Measurements from ENCODE around the gene SEPSECS.
A peak's percentile ranks its signal among the peaks of the same experiment; 100 is the strongest.

Gene SEPSECS

DNA sequence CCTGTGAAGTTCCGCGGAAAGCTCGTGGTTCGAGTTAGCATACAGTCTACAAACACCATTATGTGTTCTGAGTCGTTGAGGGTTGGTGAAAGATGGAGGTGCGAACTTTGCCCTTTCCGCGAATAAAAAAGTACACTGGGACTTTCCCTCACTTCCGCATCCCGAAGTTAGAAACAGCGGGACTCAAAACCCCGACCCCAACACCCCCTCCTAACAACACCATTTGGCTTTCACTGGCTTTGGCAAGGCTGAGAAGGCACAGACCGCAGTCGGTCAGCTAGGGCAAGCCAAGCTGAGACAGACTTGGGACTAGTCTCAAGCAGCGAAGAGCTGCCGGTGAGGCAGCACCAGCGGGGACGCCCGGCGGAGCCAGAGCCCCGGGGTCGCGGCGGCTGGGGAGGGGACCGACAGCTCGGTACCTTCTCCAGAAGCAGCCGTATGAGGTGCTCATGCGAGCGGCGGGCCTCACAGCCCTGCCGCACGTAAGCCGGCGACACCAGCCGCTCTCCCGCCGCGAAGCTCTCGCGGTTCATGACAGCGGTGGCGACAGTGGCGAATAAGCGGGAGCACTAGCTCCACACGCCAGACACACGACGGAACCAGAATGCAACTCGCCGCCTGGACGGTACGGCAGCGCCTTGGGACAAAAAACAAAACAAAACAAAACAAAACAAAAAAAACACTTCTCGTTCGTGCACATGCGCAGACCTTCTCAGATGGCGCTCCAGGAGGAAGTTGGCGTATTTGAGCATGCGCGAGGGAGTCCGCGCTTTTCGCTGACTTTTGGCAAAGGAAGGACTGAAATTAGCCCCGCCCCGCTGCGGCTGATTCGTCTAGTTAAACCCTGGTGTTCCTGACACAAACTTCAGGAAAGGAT, at the start of gene SEPSECS:
Gene SEPSECS (minus strand): TSS at position 613 of the 877 bp plus-strand sequence. CDS start 80 bp downstream, at position 533.
- Histone ChIP-seq H3K4me3 (ENCODE audit: low read depth, low read length) (peak within 1 kb of the TSS; percentile 97), H3K9me3 (ENCODE audit: control insufficient read depth, low read length) (no peaks in the 10 kb centered on the region), H3K4me1 (no peaks in the 10 kb centered on the region), H2AFZ (peak within 1 kb of the TSS; percentile 77), H3K9ac (peak within 1 kb of the TSS; percentile 8), H3K4me2 (ENCODE audit: low read length) (peak within 1 kb of the TSS; percentile 96), H3K36me3 (ENCODE audit: control insufficient read depth, insufficient read depth, low read length) (no peaks in the 10 kb centered on the region), H3K27ac (peak within 1 kb of the TSS; percentile 86), H3K79me2 (no peaks in the 10 kb centered on the region), H3K27me3 (ENCODE audit: control insufficient read depth, insufficient read depth, low read length) (no peaks in the 10 kb centered on the region)
- TF ChIP-seq, protein P1, sequence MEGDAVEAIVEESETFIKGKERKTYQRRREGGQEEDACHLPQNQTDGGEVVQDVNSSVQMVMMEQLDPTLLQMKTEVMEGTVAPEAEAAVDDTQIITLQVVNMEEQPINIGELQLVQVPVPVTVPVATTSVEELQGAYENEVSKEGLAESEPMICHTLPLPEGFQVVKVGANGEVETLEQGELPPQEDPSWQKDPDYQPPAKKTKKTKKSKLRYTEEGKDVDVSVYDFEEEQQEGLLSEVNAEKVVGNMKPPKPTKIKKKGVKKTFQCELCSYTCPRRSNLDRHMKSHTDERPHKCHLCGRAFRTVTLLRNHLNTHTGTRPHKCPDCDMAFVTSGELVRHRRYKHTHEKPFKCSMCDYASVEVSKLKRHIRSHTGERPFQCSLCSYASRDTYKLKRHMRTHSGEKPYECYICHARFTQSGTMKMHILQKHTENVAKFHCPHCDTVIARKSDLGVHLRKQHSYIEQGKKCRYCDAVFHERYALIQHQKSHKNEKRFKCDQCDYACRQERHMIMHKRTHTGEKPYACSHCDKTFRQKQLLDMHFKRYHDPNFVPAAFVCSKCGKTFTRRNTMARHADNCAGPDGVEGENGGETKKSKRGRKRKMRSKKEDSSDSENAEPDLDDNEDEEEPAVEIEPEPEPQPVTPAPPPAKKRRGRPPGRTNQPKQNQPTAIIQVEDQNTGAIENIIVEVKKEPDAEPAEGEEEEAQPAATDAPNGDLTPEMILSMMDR (IDR thresholded peaks at IDR 0.05) = no peak

DNA sequence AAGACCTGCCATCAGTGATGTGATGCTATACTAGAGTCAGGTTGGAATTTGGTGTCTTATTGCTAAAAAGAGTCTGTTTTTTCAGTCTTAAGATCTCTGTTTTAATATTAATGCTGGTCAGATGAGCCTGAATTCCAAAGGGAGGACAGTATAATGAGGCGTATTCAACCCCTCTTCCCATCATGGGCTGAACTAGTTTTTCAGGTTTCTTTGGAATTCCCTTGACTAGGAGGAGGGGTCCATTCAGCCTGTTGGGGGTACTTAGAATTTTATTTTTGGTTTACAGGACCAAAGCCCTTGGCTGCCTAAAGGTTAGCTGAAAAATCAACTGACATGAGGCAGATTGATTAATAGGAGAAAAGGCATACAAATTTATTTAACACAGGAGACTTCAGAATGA, 49.5 kb upstream of the SEPSECS start:
- H3K4me3 ChIP-seq (ENCODE audit: low read depth, low read length) = no peak overlapping the region
- no peaks in the 10 kb centered on the region for H3K79me2 ChIP-seq
- no peak overlapping the region for H3K27ac ChIP-seq
- H2AFZ ChIP-seq = no peak overlapping the region
- H3K27me3 ChIP-seq (ENCODE audit: control insufficient read depth, insufficient read depth, low read length) = no peaks in the 10 kb centered on the region
- no peak overlapping the region for H3K9ac ChIP-seq
- no peaks in the 10 kb centered on the region for H3K9me3 ChIP-seq (ENCODE audit: control insufficient read depth, low read length)
- H3K4me1 ChIP-seq = no peaks in the 10 kb centered on the region
- H3K36me3 ChIP-seq (ENCODE audit: control insufficient read depth, insufficient read depth, low read length) = no peaks in the 10 kb centered on the region
- TF ChIP-seq, protein P1 (IDR thresholded peaks at IDR 0.05) = no peak
- H3K4me2 ChIP-seq (ENCODE audit: low read length) = no peak overlapping the region

DNA sequence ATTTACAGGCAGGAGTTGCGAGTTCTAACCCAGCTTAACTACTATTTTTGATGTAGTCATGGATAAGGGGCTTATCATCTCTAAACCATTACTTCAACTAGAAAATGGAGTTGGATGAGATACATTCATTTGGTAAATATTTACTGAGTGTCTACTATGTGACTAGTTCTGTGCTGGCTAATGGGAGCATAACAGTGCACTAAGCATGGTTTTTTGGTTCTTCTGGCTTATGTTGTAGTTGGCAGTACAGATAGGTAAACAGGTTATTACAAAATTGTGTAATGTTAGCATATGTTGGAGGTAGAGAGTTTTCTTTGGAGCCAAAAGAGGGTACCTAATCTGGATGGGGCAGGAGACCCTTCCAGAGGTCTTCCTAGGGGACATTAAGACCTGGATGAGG, 47.7 kb upstream of the SEPSECS start:
- TF ChIP-seq, protein P1 (IDR thresholded peaks at IDR 0.05) = no peak
- no peaks in the 10 kb centered on the region for H3K9me3 ChIP-seq (ENCODE audit: control insufficient read depth, low read length)
- H3K4me1 ChIP-seq = no peaks in the 10 kb centered on the region
- no peak overlapping the region for H3K27ac ChIP-seq
- H3K79me2 ChIP-seq = no peaks in the 10 kb centered on the region
- H2AFZ ChIP-seq = no peak overlapping the region
- H3K4me3 ChIP-seq (ENCODE audit: low read depth, low read length) = no peak overlapping the region
- no peak overlapping the region for H3K4me2 ChIP-seq (ENCODE audit: low read length)
- H3K36me3 ChIP-seq (ENCODE audit: control insufficient read depth, insufficient read depth, low read length) = no peaks in the 10 kb centered on the region
- H3K27me3 ChIP-seq (ENCODE audit: control insufficient read depth, insufficient read depth, low read length) = no peaks in the 10 kb centered on the region
- H3K9ac ChIP-seq = no peak overlapping the region

DNA sequence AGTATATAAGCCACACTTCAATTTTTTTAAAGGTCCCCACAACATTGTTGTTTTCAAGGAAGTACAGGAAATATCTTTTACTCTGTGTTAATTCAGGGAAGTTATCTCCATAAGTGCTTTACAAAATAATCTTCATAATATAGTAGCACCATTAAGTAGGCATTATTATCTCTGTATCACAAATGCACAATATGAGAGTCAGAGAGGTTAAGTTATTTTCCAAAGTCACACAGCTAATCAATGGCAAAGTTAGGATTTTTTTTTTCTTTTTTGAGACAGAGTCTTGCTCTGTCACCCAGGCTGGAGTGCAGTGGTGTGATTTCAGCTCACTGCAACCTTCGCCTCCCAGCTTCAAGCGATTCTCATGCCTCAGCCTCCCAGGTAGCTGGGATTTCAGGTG, 38.5 kb upstream of the SEPSECS start:
- H3K36me3 ChIP-seq (ENCODE audit: control insufficient read depth, insufficient read depth, low read length) = no peaks in the 10 kb centered on the region
- H3K9ac ChIP-seq = no peak overlapping the region
- TF ChIP-seq, protein P1 (IDR thresholded peaks at IDR 0.05) = no peak

More for the DNA sequence above, 38.5 kb upstream of the SEPSECS start:
- Histone ChIP-seq H3K4me1 (no peaks in the 10 kb centered on the region), H3K79me2 (no peaks in the 10 kb centered on the region), H3K4me2 (ENCODE audit: low read length) (no peak overlapping the region), H3K9me3 (ENCODE audit: control insufficient read depth, low read length) (no peaks in the 10 kb centered on the region), H3K27me3 (ENCODE audit: control insufficient read depth, insufficient read depth, low read length) (no peaks in the 10 kb centered on the region), H2AFZ (no peak overlapping the region), H3K4me3 (ENCODE audit: low read depth, low read length) (no peak overlapping the region), H3K27ac (no peak overlapping the region)

Data from parathyroid adenoma (tissue), 2 donors.